Stimulated activated CD8-positive, alpha-beta memory T cell treated with anti-CD3 and anti-CD28 coated beads, Interleukin-7, amount 100 ng/mL, for 48 hours (primary cell): ENCODE data around the gene EPHA7.

Source experiments
- DNase-seq, 2 donors: peaks; one replicate each; pipeline ENCODE4 v3.0.0-alpha.2; 2020; ENCODE audit warnings: low read depth in 1 of 2; ENCODE audit errors: extremely low read depth in 1 of 2

The EPHA7 gene

DNA sequence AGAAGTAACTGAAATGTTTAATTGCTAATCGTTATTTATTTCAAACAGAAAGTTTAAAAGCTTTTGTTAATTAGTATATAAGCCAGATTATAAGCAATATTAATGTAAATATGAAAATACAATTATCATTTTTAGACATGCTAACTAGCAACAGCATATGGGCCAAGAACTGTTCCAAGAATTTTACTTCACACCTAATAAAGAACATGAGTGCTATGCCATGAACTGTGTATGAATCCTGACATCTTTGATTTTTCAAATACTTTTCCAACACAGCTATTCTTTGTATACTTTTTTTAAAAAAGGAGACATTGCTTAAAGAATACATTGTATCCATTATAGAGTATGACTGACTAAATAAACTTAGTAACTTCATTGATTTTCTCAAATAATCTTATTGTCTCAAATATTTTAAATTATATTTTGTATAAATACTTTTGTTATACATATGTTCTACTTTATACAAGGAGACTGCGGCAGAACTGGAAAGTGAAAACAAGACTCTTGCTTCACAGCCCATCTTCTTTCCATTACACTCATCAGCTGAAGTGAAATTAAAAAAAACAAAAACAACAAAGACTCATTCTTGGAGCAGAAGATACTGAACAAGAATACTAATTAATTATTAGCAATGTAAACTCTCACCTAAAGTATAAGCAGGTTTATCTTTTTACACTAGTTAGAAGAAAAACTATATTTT is 89.9 kb downstream of the EPHA7 start:
- DNase-seq: no peak

DNA sequence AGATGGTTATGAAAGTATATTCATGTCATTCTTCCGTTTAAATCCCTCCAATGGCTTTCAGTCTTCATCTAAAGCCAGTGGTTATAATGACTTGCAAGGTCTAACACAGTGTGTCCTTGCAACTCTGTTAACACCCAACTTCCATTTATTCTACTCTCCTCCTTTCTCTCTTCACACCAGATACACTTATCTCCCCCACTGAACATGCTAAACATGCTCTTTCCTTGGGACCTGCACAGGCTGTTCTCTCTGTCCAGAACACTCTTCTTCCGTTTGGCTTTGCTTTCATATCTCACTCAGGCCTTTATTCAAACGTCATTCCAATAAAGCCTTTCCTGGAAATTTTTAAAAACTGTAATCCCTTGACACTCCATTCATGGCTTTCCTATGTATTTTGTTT is 91.5 kb downstream of the EPHA7 start:
- DNase-seq: no peak

DNA sequence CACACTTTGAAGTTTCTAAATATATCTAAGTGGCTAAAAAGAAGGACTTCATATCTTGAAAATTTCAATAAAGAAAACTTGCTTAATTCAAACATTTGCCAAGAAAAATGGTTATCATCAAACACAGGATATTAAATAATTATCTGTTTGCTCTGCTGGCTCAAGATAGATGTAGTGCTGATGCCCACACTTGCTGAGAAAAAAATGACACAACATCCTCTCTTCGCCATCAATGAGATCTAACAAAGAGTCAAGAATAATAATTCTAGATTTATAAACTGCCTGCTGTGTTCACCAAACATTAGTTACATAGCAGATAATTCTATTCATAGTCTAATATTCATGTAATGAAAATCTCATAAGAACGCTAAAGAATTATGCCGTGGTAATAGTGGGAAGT is 93.6 kb downstream of the EPHA7 start:
- no peak for DNase-seq

- no peak for DNase-seq
Observed at GRCh38 chr6:93323630-93324029, 95.7 kb downstream of the EPHA7 start.

DNA sequence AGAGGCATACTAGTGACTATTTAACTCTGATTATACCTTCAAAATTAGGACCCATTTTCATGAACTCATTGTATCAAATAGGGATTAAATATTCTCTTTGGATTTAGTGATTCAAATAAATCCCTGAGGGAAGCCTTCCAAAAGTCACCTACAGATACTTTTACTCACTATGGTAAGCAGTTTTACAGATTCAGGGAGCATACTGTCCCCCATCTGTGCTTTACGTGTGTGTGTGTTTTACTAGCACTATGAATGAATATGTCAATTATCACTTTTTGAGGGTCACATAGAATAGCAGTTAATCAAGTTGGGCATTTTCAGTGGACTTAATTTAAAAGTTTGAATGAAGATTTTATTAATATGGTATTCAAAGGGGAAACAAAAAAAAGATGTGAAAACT is 96.7 kb downstream of the EPHA7 start:
- no peak for DNase-seq

- no peak for DNase-seq
Observed at GRCh38 chr6:93319304-93319703, 100.1 kb downstream of the EPHA7 start.

DNA sequence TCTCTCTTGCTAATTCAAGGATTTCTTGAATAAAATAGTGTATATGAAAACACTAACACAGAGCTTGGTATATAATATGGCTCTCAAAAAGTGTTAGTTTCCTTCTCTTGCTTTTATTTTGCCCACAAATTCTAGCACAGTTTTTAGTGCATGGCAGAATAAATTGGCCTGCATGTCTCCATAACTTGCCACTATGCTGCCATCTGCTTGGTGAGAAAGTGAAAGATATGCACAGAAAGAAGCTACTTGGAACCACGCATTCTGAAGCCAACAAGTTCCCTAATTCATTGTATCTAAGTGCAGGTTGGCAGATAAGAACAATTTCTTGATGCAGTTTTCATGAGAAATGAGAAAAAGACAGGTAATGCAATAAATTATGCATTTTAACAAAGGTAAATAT is 101.2 kb downstream of the EPHA7 start:
- DNase-seq: no peak

GRCh38 chr6:93317592-93317991 is 101.8 kb downstream of the EPHA7 start:
- no peak for DNase-seq

GRCh38 chr6:93307505-93308409 is 111.6 kb downstream of the EPHA7 start:
- no peak for DNase-seq

GRCh38 chr6:93305088-93305487 is 114.3 kb downstream of the EPHA7 start:
- DNase-seq: no peak

GRCh38 chr6:93304505-93304904 is 114.9 kb downstream of the EPHA7 start:
- no peak for DNase-seq

DNA sequence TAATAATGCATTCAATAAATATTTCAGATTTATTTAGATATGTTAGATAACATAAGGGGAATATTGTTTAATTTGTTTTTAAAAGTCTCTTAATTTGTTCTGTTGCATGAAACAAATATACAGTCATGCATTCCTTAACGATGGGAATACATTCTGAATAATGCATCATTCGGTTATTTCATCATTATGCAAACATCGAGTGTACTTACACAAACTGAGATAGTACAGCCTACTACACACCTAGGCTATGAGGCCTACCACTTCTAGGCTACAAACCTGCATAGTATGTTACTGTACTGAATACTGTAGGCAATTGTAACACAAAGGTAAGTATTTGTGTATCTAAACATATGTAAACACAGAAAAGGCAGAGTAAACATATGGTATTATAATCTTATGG is 118.7 kb downstream of the EPHA7 start:
- DNase-seq: no peak

DNA sequence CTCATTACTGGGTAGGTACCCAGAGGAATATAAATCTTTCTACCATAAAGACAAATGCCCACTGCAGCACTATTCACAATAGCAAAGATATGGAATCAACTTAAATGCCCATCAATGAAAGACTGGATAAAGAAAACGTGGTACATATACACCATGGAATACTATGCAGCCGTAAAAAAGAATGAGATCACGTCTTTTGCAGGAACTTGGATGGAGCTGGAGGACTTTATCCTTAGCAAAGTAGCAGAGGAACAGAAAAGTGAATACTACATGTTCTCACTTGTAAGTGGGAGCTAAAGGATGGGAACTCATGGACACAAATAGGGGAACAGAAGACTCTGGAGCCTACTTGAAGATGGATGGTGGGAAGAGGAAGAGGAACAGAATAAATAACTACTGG is 119.7 kb downstream of the EPHA7 start:
- no peak for DNase-seq

GRCh38 chr6:93295631-93296030 is 123.7 kb downstream of the EPHA7 start:
- no peak for DNase-seq

DNA sequence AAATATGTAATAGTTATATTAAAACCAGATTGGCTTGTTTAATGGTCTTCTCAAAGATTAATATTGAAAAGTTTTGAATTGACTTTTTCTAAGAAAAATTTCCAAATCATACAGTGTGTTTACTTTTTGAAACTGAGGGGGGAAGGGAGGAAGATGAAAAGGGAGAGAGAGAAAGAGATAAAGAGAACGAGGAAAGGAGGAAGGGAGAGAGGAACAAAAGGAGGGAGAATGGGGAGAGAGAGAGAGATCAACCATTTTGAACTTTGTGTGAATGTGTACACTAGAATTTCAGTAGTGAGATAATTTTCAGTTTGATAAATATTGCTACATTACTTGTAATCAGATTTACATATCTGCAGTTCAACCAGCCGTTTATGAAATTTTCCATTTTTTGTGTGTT is 124.5 kb downstream of the EPHA7 start:
- DNase-seq: no peak

GRCh38 chr6:93293872-93294271 is 125.5 kb downstream of the EPHA7 start:
- DNase-seq: no peak

DNA sequence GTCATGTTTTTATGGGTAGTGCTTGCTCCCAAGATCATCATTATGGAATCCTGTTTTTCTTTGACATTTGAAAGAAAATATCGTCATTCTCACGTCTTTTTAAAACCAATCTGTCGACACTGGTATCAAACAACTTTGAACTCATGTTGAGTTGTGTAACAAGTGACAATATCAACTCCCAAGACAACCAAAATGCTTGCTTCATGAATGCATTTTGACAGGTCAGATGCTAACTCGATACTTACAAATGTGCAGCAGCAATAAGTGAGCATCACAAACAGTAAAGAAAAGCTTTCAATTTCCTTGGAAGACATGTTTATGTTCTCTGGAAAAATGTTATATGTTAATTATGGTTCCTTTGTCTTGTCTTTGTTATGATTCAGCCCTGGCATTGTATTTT is 125.9 kb downstream of the EPHA7 start:
- no peak for DNase-seq

GRCh38 chr6:93282521-93283031 is 136.8 kb downstream of the EPHA7 start:
- no peak for DNase-seq

- DNase-seq: no peak
Observed at GRCh38 chr6:93278241-93278640, 141.1 kb downstream of the EPHA7 start.

DNA sequence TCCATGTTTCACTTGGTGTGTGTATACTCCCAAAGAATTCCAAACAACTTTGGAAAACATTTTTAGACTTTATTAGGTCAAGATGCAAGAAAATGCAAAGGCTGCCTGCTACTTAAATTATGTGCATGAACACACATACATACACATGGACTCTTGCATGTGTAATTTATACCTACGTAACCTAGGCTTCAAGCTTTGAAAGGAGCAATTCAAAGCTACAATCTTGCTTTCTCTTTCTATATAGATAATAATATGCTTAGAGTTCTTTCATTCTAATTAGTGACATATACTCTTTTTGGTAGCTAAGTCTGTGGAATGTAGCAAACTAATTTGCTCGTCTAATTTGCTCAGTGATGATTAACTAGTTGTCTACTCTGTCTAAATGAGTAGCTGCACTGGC is 146.5 kb downstream of the EPHA7 start:
- no peak for DNase-seq

GRCh38 chr6:93272211-93272610 is 147.1 kb downstream of the EPHA7 start:
- DNase-seq: no peak
